GM12801 (cell line): ENCODE measurements around the gene FNBP1L.

Experiments used
- TF ChIP-seq, protein P1 (sequence below): IDR thresholded peaks from one replicate; pipeline ENCODE4 v1.5.1; 2011; ENCODE audit warnings: control low read depth; ENCODE audit not compliant: insufficient read length; ENCODE audit errors: extremely low read depth

Gene FNBP1L

GRCh38 chr1:93435443-93435842 is 12.5 kb upstream of the FNBP1L start:
- TF ChIP-seq, protein P1, sequence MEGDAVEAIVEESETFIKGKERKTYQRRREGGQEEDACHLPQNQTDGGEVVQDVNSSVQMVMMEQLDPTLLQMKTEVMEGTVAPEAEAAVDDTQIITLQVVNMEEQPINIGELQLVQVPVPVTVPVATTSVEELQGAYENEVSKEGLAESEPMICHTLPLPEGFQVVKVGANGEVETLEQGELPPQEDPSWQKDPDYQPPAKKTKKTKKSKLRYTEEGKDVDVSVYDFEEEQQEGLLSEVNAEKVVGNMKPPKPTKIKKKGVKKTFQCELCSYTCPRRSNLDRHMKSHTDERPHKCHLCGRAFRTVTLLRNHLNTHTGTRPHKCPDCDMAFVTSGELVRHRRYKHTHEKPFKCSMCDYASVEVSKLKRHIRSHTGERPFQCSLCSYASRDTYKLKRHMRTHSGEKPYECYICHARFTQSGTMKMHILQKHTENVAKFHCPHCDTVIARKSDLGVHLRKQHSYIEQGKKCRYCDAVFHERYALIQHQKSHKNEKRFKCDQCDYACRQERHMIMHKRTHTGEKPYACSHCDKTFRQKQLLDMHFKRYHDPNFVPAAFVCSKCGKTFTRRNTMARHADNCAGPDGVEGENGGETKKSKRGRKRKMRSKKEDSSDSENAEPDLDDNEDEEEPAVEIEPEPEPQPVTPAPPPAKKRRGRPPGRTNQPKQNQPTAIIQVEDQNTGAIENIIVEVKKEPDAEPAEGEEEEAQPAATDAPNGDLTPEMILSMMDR: no peak

DNA sequence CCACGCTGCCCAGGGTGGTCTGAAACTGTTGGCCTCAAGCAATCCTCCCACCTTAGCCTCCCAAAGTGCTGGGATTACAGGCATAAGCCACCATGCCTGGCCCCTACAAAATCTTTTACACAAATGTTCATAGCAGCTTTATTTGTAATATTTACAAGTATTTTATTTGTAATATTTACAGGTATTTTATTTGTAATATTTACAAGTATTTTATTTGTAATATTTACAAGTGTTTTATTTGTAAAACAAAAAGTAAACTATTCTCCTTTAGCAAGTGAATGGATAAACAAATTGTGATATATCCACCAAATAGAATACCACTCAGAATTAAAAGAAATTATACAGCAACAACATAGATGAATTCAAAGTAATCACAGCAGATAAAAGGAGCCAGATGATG is 11.4 kb upstream of the FNBP1L start:
- TF ChIP-seq, protein P1: no peak

DNA sequence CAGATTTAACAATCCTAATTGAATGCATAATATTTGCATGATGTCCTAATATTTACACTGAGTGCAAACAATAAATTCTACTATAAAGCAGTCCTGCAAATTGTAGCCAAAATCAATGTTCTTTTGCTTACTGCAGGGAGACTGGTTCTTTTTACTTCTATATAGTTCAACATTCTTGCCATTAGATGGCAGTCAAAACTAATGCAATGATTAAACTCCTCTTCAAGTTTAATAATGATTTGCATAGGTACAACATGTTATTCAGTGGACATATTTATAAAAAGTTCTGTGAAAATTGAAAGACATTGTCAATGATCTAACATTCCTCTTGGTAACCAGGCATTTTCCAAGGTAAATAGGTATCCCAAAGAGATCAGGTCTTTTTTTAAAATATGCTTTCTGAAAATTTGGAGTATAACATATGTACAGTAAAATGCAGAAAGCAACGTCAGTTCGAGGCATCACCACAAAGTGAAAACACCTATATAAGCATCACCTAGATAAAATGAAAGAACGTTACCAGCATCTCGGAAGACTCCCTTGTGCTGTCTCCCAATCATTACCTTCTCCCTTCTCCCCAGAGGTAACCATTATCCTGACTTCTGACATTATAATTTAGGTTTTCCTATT is 9.8 kb upstream of the FNBP1L start:
- TF ChIP-seq, protein P1: no peak

DNA sequence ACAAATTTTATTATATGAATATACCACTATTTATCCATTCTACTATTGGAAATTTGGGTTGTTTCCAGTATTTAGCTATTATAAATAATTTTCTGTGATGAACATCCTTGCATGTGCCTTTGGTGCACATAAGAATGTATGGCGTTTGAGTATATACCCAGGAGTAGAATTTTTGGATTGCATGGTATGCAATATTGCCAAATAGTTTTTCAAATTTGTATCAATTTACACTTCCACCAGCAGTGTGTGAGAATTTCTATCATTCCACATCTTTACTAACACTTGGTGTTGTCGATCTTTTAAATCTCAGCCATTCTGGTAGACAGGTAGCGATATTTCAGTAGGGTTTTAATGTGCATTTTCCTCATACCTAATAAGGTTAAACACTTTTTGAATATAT is 9.2 kb upstream of the FNBP1L start:
- TF ChIP-seq, protein P1: no peak

GRCh38 chr1:93440272-93440671 is 7.6 kb upstream of the FNBP1L start:
- TF ChIP-seq, protein P1: no peak

GRCh38 chr1:93440706-93441105 is 7.2 kb upstream of the FNBP1L start:
- TF ChIP-seq, protein P1: no peak

GRCh38 chr1:93441589-93441988 is 6.3 kb upstream of the FNBP1L start:
- TF ChIP-seq, protein P1: no peak
